HEK293 (cell line): ENCODE results near the gene BTRC.

Experiments
- CTCF ChIA-PET: fragments of 350-600 bp; formaldehyde crosslinking; extraction: SDS; loops from one replicate; lab custom pipeline; 2021; ENCODE audit warnings: antibody characterized with exemption; lab: Yijun Ruan, JAX
- POLR2A ChIA-PET: fragments of 300-600 bp; formaldehyde crosslinking; extraction: SDS; loops from one replicate; lab custom pipeline; 2020; ENCODE audit warnings: antibody characterized with exemption, inconsistent platforms; lab: Yijun Ruan, JAX
- H3K27ac ChIP-seq: fragments of 200-500 bp; sonication (Bioruptor generic); 2 replicates; pipeline ENCODE4 v1.5.1; 2014; ENCODE audit warnings: low read depth, low read length, control low read depth, inconsistent platforms; ENCODE audit errors: extremely low read depth
- H3K36me3 ChIP-seq, 2 experiments: fragments of 200-500 bp in 1 of 2; sonication (Bioruptor generic) in 1 of 2; 1 replicate in 1 of 2; 2 replicates in 1 of 2; pipeline ENCODE4 v1.5.1; 2014 to 2017; ENCODE audit warnings: inconsistent platforms in 2 of 2, low read length in 2 of 2; ENCODE audit not compliant: control insufficient read depth in 2 of 2, insufficient read depth in 1 of 2
- H3K4me1 ChIP-seq: fragments of 200-500 bp; sonication (Bioruptor generic); 2 replicates; pipeline ENCODE4 v1.5.1; 2014; ENCODE audit warnings: mild to moderate bottlenecking, low read length, inconsistent platforms; ENCODE audit not compliant: control insufficient read depth, insufficient read depth
- H3K4me3 ChIP-seq: 2 replicates; pipeline ENCODE4 v1.5.1; 2011; ENCODE audit warnings: low read depth, mild to moderate bottlenecking, control low read depth, low read length, moderate library complexity
- H3K9me3 ChIP-seq: fragments of 200-500 bp; sonication (Bioruptor generic); 2 replicates; pipeline ENCODE4 v1.5.1; 2014; ENCODE audit warnings: low read depth, low read length, inconsistent platforms; ENCODE audit not compliant: control insufficient read depth, insufficient read depth
- GFI1B ChIP-seq: fragments of 450-650 bp; formaldehyde crosslinking; IDR thresholded peaks from 2 replicates; pipeline ENCODE4 v1.5.1; 2016; ENCODE audit warnings: missing biosample characterization, missing genetic modification characterization
- HIC1 ChIP-seq: fragments of 450-650 bp; formaldehyde crosslinking; IDR thresholded peaks from 2 replicates; pipeline ENCODE4 v1.5.1; 2016; ENCODE audit warnings: missing biosample characterization, missing genetic modification characterization
- ZBTB20 ChIP-seq: fragments of 450-650 bp; formaldehyde crosslinking; IDR thresholded peaks from 2 replicates; pipeline ENCODE4 v1.5.1; 2016; ENCODE audit warnings: missing biosample characterization, missing genetic modification characterization
- ZFP37 ChIP-seq: fragments of 450-650 bp; formaldehyde crosslinking; IDR thresholded peaks from 2 replicates; pipeline ENCODE4 v1.5.1; 2016; ENCODE audit warnings: missing biosample characterization, missing genetic modification characterization
- ZNF112 ChIP-seq: fragments of 450-650 bp; formaldehyde crosslinking; IDR thresholded peaks from 2 replicates; pipeline ENCODE4 v1.5.0; 2017; ENCODE audit warnings: missing biosample characterization, missing genetic modification characterization
- ZNF157 ChIP-seq: fragments of 450-650 bp; formaldehyde crosslinking; IDR thresholded peaks from 2 replicates; pipeline ENCODE4 v1.5.1; 2016; ENCODE audit warnings: missing biosample characterization, missing genetic modification characterization
- ZNF174 ChIP-seq: fragments of 450-650 bp; formaldehyde crosslinking; IDR thresholded peaks from 2 replicates; pipeline ENCODE4 v1.5.0; 2017; ENCODE audit warnings: missing biosample characterization, mild to moderate bottlenecking, missing genetic modification characterization
- ZNF2 ChIP-seq: fragments of 450-650 bp; formaldehyde crosslinking; IDR thresholded peaks from 2 replicates; pipeline ENCODE4 v1.5.1; 2016; ENCODE audit warnings: missing biosample characterization, missing genetic modification characterization
- ZNF24 ChIP-seq: fragments of 450-650 bp; formaldehyde crosslinking; IDR thresholded peaks from 2 replicates; pipeline ENCODE4 v1.5.1; 2016; ENCODE audit warnings: missing biosample characterization, missing genetic modification characterization
- ZNF26 ChIP-seq: fragments of 450-650 bp; formaldehyde crosslinking; IDR thresholded peaks from 2 replicates; pipeline ENCODE4 v1.5.1; 2016; ENCODE audit warnings: missing biosample characterization, missing genetic modification characterization
- ZNF266 ChIP-seq: fragments of 450-650 bp; formaldehyde crosslinking; IDR thresholded peaks from 2 replicates; pipeline ENCODE4 v1.5.1; 2016; ENCODE audit warnings: missing biosample characterization, missing genetic modification characterization, low read depth
- ZNF280C ChIP-seq: fragments of 450-650 bp; formaldehyde crosslinking; IDR thresholded peaks from 2 replicates; pipeline ENCODE4 v1.5.1; 2016; ENCODE audit warnings: missing biosample characterization, missing genetic modification characterization
- ZNF335 ChIP-seq: fragments of 450-650 bp; formaldehyde crosslinking; conservative IDR thresholded peaks from 2 replicates; pipeline ENCODE4 v1.5.1; 2016; ENCODE audit warnings: missing biosample characterization, missing genetic modification characterization
- ZNF341 ChIP-seq: fragments of 450-650 bp; formaldehyde crosslinking; IDR thresholded peaks from 2 replicates; pipeline ENCODE4; 2016; ENCODE audit warnings: low read depth, missing biosample characterization, missing genetic modification characterization
- ZNF426 ChIP-seq: fragments of 450-650 bp; formaldehyde crosslinking; IDR thresholded peaks from 2 replicates; pipeline ENCODE4 v1.5.1; 2017; ENCODE audit warnings: missing biosample characterization, missing genetic modification characterization, mild to moderate bottlenecking, inconsistent platforms, moderate library complexity
- ZNF555 ChIP-seq: fragments of 450-650 bp; formaldehyde crosslinking; conservative IDR thresholded peaks from 2 replicates; pipeline ENCODE4 v1.5.1; 2017; ENCODE audit warnings: missing biosample characterization, mild to moderate bottlenecking, missing genetic modification characterization, inconsistent platforms
- ZNF580 ChIP-seq: fragments of 450-650 bp; formaldehyde crosslinking; IDR thresholded peaks from 2 replicates; pipeline ENCODE4 v1.5.1; 2016; ENCODE audit warnings: missing biosample characterization, missing genetic modification characterization
- ZNF600 ChIP-seq: fragments of 450-650 bp; formaldehyde crosslinking; IDR thresholded peaks from 2 replicates; pipeline ENCODE4 v1.5.1; 2016; ENCODE audit warnings: missing biosample characterization, missing genetic modification characterization
- ZNF843 ChIP-seq: fragments of 450-650 bp; formaldehyde crosslinking; IDR thresholded peaks from 2 replicates; pipeline ENCODE4 v1.5.1; 2016; ENCODE audit warnings: missing biosample characterization, missing genetic modification characterization
- TF ChIP-seq, protein P1 (sequence below): fragments of 450-650 bp; formaldehyde crosslinking; IDR thresholded peaks from 2 replicates; pipeline ENCODE4 v1.5.1; 2016; ENCODE audit warnings: missing biosample characterization, missing genetic modification characterization, low read depth
- TF ChIP-seq, protein P2 (sequence below): fragments of 450-650 bp; formaldehyde crosslinking; IDR thresholded peaks from 2 replicates; pipeline ENCODE4 v1.5.1; 2016; ENCODE audit warnings: missing biosample characterization, missing genetic modification characterization

Gene BTRC

GRCh38 chr10:101453791-101454718 is 100.1 kb downstream of the BTRC start (continued):
- TF ChIP-seq HIC1 (tag by site-specific recombination) (peak; percentile 85), ZNF112 (no peak), ZNF843 (tag by site-specific recombination) (peak; percentile 79), ZNF580 (0 out of 2 replicates have a peak, but pooled peaks have one; percentile 59), ZNF24 (tag by site-specific recombination) (peak; percentile 48; the same call in 1 of the 2 replicates), ZBTB20 (tag by site-specific recombination) (0 out of 2 replicates have a peak, but pooled peaks have one; percentile 21), ZNF600 (peak; percentile 59), GFI1B (tag by site-specific recombination) (0 out of 2 replicates have a peak, but pooled peaks have one; percentile 69)
- TF ChIP-seq, protein P1, sequence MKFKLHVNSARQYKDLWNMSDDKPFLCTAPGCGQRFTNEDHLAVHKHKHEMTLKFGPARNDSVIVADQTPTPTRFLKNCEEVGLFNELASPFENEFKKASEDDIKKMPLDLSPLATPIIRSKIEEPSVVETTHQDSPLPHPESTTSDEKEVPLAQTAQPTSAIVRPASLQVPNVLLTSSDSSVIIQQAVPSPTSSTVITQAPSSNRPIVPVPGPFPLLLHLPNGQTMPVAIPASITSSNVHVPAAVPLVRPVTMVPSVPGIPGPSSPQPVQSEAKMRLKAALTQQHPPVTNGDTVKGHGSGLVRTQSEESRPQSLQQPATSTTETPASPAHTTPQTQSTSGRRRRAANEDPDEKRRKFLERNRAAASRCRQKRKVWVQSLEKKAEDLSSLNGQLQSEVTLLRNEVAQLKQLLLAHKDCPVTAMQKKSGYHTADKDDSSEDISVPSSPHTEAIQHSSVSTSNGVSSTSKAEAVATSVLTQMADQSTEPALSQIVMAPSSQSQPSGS (tag by site-specific recombination), result peak; percentile 65; the same call in 1 of the 2 replicates
- TF ChIP-seq, protein P2, sequence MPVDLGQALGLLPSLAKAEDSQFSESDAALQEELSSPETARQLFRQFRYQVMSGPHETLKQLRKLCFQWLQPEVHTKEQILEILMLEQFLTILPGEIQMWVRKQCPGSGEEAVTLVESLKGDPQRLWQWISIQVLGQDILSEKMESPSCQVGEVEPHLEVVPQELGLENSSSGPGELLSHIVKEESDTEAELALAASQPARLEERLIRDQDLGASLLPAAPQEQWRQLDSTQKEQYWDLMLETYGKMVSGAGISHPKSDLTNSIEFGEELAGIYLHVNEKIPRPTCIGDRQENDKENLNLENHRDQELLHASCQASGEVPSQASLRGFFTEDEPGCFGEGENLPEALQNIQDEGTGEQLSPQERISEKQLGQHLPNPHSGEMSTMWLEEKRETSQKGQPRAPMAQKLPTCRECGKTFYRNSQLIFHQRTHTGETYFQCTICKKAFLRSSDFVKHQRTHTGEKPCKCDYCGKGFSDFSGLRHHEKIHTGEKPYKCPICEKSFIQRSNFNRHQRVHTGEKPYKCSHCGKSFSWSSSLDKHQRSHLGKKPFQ (tag by site-specific recombination), result no peak; the same call in 1 of the 2 replicates

DNA sequence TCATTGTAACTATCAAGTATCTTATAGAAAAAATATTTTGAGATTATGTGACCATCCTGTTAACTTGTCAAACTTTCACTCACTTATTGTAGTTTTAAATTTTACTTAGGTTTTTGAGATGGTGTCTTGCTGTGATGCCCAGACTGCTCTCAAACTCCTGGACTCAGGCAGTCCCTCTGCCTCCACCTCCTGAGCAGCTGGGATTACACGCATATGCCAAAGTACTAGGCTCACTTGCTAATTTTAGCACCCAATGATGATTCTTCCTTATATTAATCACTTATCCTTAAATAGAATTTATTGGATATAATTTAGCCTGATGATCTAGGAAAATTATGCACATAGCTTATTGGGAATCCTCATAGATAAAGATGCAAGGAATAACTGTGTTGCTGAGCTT is 104.9 kb downstream of the BTRC start:
- ChIA-PET POLR2A (no interaction called here), CTCF (interaction anchor here (0.7 to 1.4 kb wide), 3 partner anchors 9 to 244 kb away, joined by 3 to 5 read pairs (median 3); no protein-coding TSS in a partner anchor)
- H3K4me1 ChIP-seq, result peaks cover 12% of the 10 kb centered on the region
- H3K9me3 ChIP-seq, result no peaks in the 10 kb centered on the region
- H3K4me3 ChIP-seq, result no peak overlapping the region
- TF ChIP-seq ZNF26 (no peak), ZNF2 (no peak), ZNF426 (tag by site-specific recombination) (no peak), ZNF335 (no peak), ZNF341 (tag by site-specific recombination) (no peak), ZNF266 (tag by site-specific recombination) (no peak), ZFP37 (tag by site-specific recombination) (no peak), ZNF555 (tag by site-specific recombination) (no peak), ZNF174 (tag by site-specific recombination) (no peak), ZNF157 (tag by site-specific recombination) (no peak), ZNF280C (tag by site-specific recombination) (no peak)
- H3K36me3 ChIP-seq, result no peaks in the 10 kb centered on the region
- H3K27ac ChIP-seq, result no peak overlapping the region
